Effector memory CD8-positive, alpha-beta T cell (primary cell): ENCODE results near the gene KPNA1.

Source experiments
- ATAC-seq: fragments of 150-1000 bp; cut with Tn5 transposase; replicated peaks from 2 replicates; pipeline ENCODE4 v1.10.0; 2021; ENCODE audit warnings: mild to moderate bottlenecking, moderate library complexity
- DNase-seq, 3 experiments: peaks; one replicate each; pipeline ENCODE4 v3.0.0; 2021
- H3K27ac Mint-ChIP-seq, 2 donors: one replicate each; pipeline ENCODE4 v1.8.0; 2022; ENCODE audit warnings: mild to moderate bottlenecking in 2 of 2, mixed read lengths in 2 of 2, moderate library complexity in 2 of 2
- H3K27me3 Mint-ChIP-seq, 2 donors: one replicate each; pipeline ENCODE4 v1.8.0; 2022; ENCODE audit warnings: mixed read lengths in 2 of 2
- H3K36me3 Mint-ChIP-seq: one replicate; pipeline ENCODE4 v1.8.0; 2022; ENCODE audit warnings: mild to moderate bottlenecking, moderate library complexity, mixed read lengths; ENCODE audit not compliant: insufficient read depth
- H3K4me1 Mint-ChIP-seq, 2 donors: one replicate each; pipeline ENCODE4 v1.8.0; 2022; ENCODE audit warnings: low read depth in 2 of 2, mixed read lengths in 2 of 2
- H3K4me3 Mint-ChIP-seq, 2 donors: one replicate each; pipeline ENCODE4 v1.8.0; 2022; ENCODE audit warnings: mild to moderate bottlenecking in 2 of 2, mixed read lengths in 2 of 2, moderate library complexity in 2 of 2
- H3K9me3 Mint-ChIP-seq, 2 donors: one replicate each; pipeline ENCODE4 v1.8.0; 2022; ENCODE audit warnings: mixed read lengths in 2 of 2

The KPNA1 gene

GRCh38 chr3:122546151-122546550 lies 31.4 kb upstream of the KPNA1 start:
- Mint-ChIP-seq H3K4me1 (no peaks in the 10 kb centered on the region), H3K4me3 (no peak overlapping the region), H3K27me3 (no peaks in the 10 kb centered on the region), H3K27ac (no peak overlapping the region), H3K9me3 (no peaks in the 10 kb centered on the region), H3K36me3 (peaks cover 76% of the 10 kb centered on the region)
- DNase-seq (no peak), ATAC-seq (no peak)

- DNase-seq: no peak
- Mint-ChIP-seq H3K36me3 (peaks cover 68% of the 10 kb centered on the region), H3K4me3 (no peak overlapping the region), H3K27me3 (no peaks in the 10 kb centered on the region), H3K4me1 (peaks cover 5 to 12% of the 10 kb centered on the region in 2 donors), H3K9me3 (no peaks in the 10 kb centered on the region), H3K27ac (peak overlapping the region in 1 of 2 donors; percentile 7)
- no peak for ATAC-seq
These were observed 24.3 kb upstream of the KPNA1 start for GRCh38 chr3:122538956-122539490.

GRCh38 chr3:122536632-122537001 lies 21.9 kb upstream of the KPNA1 start:
- peaks cover 66% of the 10 kb centered on the region for H3K36me3 Mint-ChIP-seq
- ATAC-seq (no peak), DNase-seq (no peak)
- peaks cover 5 to 12% of the 10 kb centered on the region in 2 donors for H3K4me1 Mint-ChIP-seq
- H3K27ac Mint-ChIP-seq: peak overlapping the region in 1 of 2 donors; percentile 64
- H3K4me3 Mint-ChIP-seq: no peak overlapping the region
- H3K27me3 Mint-ChIP-seq: no peaks in the 10 kb centered on the region
- H3K9me3 Mint-ChIP-seq: no peaks in the 10 kb centered on the region

GRCh38 chr3:122535964-122536631 lies 21.4 kb upstream of the KPNA1 start:
- Mint-ChIP-seq H3K27me3 (no peaks in the 10 kb centered on the region), H3K4me1 (peaks cover 5 to 12% of the 10 kb centered on the region in 2 donors), H3K4me3 (no peak overlapping the region), H3K27ac (peak overlapping the region in 1 of 2 donors; percentile 64), H3K9me3 (no peaks in the 10 kb centered on the region), H3K36me3 (peaks cover 67% of the 10 kb centered on the region)
- DNase-seq: no peak
- no peak for ATAC-seq

GRCh38 chr3:122533931-122534334 lies 19.2 kb upstream of the KPNA1 start:
- Mint-ChIP-seq H3K4me1 (peaks cover under 1 to 3% of the 10 kb centered on the region in 2 donors), H3K9me3 (no peaks in the 10 kb centered on the region), H3K36me3 (peaks cover 56% of the 10 kb centered on the region), H3K27me3 (no peaks in the 10 kb centered on the region), H3K4me3 (no peak overlapping the region), H3K27ac (peak overlapping the region in 1 of 2 donors; percentile 6)
- DNase-seq (no peak), ATAC-seq (peak; percentile 50)

- Mint-ChIP-seq H3K36me3 (peaks cover 56% of the 10 kb centered on the region), H3K27ac (peak overlapping the region; percentile 3 to 6), H3K9me3 (no peaks in the 10 kb centered on the region), H3K4me1 (peaks cover 0 to 3% of the 10 kb centered on the region in 2 donors), H3K27me3 (no peaks in the 10 kb centered on the region), H3K4me3 (no peak overlapping the region)
- no peak for DNase-seq
- no peak for ATAC-seq
These were observed 18.7 kb upstream of the KPNA1 start for GRCh38 chr3:122533480-122533879.

GRCh38 chr3:122530164-122530563 lies 15.4 kb upstream of the KPNA1 start:
- Mint-ChIP-seq H3K27me3 (no peaks in the 10 kb centered on the region), H3K4me3 (no peak overlapping the region), H3K9me3 (no peaks in the 10 kb centered on the region), H3K36me3 (peaks cover 35% of the 10 kb centered on the region), H3K4me1 (no peaks in the 10 kb centered on the region), H3K27ac (no peak overlapping the region)
- no peak for DNase-seq
- no peak for ATAC-seq

GRCh38 chr3:122523317-122523716 lies 8.6 kb upstream of the KPNA1 start:
- ATAC-seq: no peak

GRCh38 chr3:122520861-122521260 lies 6.1 kb upstream of the KPNA1 start:
- no peak overlapping the region for H3K27ac Mint-ChIP-seq
- H3K4me3 Mint-ChIP-seq: no peak overlapping the region
- H3K4me1 Mint-ChIP-seq: no peaks in the 10 kb centered on the region
- ATAC-seq: no peak
- no peaks in the 10 kb centered on the region for H3K27me3 Mint-ChIP-seq
- no peaks in the 10 kb centered on the region for H3K9me3 Mint-ChIP-seq
- no peak for DNase-seq
- no peaks in the 10 kb centered on the region for H3K36me3 Mint-ChIP-seq

More at GRCh38 chr3:122523317-122523716, 8.6 kb upstream of the KPNA1 start:
- no peak for DNase-seq
- no peaks in the 10 kb centered on the region for H3K27me3 Mint-ChIP-seq
- no peaks in the 10 kb centered on the region for H3K4me1 Mint-ChIP-seq
- H3K4me3 Mint-ChIP-seq: no peak overlapping the region
- H3K36me3 Mint-ChIP-seq: no peaks in the 10 kb centered on the region
- H3K9me3 Mint-ChIP-seq: no peaks in the 10 kb centered on the region
- no peak overlapping the region for H3K27ac Mint-ChIP-seq

GRCh38 chr3:122519693-122520092 lies 5.0 kb upstream of the KPNA1 start:
- Mint-ChIP-seq H3K9me3 (no peaks in the 10 kb centered on the region), H3K27ac (no peak overlapping the region), H3K4me1 (peaks cover 3 to 5% of the 10 kb centered on the region in 2 donors), H3K36me3 (peaks cover 6% of the 10 kb centered on the region), H3K27me3 (no peaks in the 10 kb centered on the region), H3K4me3 (no peak overlapping the region)
- ATAC-seq (no peak), DNase-seq (no peak)

- Mint-ChIP-seq H3K4me3 (no peak overlapping the region), H3K27ac (no peak overlapping the region)
- ATAC-seq: no peak
These were observed 2.2 kb upstream of the KPNA1 start for GRCh38 chr3:122516846-122517360.

GRCh38 chr3:122515870-122516269 lies 1.1 kb upstream of the KPNA1 start:
- Mint-ChIP-seq H3K9me3 (no peaks in the 10 kb centered on the region), H3K4me1 (peaks cover 22 to 28% of the 10 kb centered on the region in 2 donors)
- no peak for ATAC-seq

More at GRCh38 chr3:122516846-122517360, 2.2 kb upstream of the KPNA1 start:
- Mint-ChIP-seq H3K4me1 (peaks cover 12 to 18% of the 10 kb centered on the region in 2 donors), H3K36me3 (peaks cover 12% of the 10 kb centered on the region), H3K27me3 (no peaks in the 10 kb centered on the region), H3K9me3 (no peaks in the 10 kb centered on the region)
- no peak for DNase-seq

GRCh38 chr3:122515020-122515468 lies 305 bp upstream of the KPNA1 start:
- no peaks in the 10 kb centered on the region for H3K27me3 Mint-ChIP-seq
- peaks cover 0 to under 1% of the 10 kb centered on the region in 2 donors for H3K9me3 Mint-ChIP-seq
- ATAC-seq (peak; percentile 1), DNase-seq (no peak)
- peaks cover 27 to 36% of the 10 kb centered on the region in 2 donors for H3K4me1 Mint-ChIP-seq
- H3K36me3 Mint-ChIP-seq: peaks cover 12% of the 10 kb centered on the region
- peak overlapping the region; percentile 70 to 80 for H3K4me3 Mint-ChIP-seq
- peak overlapping the region; percentile 51 to 92 for H3K27ac Mint-ChIP-seq

More at GRCh38 chr3:122515870-122516269, 1.1 kb upstream of the KPNA1 start:
- Mint-ChIP-seq H3K36me3 (peaks cover 12% of the 10 kb centered on the region), H3K27me3 (no peaks in the 10 kb centered on the region), H3K4me3 (no peak overlapping the region), H3K27ac (no peak overlapping the region)
- no peak for DNase-seq
